GM12891 (cell line): Measurements from ENCODE around the gene ALOX15B.
"Not testable (repeated sequence)": the region's sequence is repeated elsewhere in the genome, so short reads cannot be mapped to it uniquely, and the experiment has no call there.

ENCODE experiments used
- DNase-seq: peaks from one replicate; pipeline ENCODE4 v3.0.0; 2011; ENCODE audit warnings: low spot score; ENCODE audit not compliant: insufficient read length
- FAIRE-seq: peaks from 2 replicates; lab custom pipeline; 2011; peaks lifted over from hg19 to GRCh38; lab: Jason Lieb, UNC
- PAX5 ChIP-seq: IDR thresholded peaks from 2 replicates; pipeline ENCODE4 v1.6.1; 2011; ENCODE audit warnings: low read length, moderate library complexity, mild to moderate bottlenecking; ENCODE audit not compliant: insufficient read depth, severe bottlenecking
- POLR2A ChIP-seq: IDR thresholded peaks from 2 replicates; pipeline ENCODE4 v1.6.1; 2011; ENCODE audit warnings: low read depth, low read length, control low read depth
- POLR2AphosphoS5 ChIP-seq: IDR thresholded peaks from 2 replicates; pipeline ENCODE4 v1.6.1; 2011; ENCODE audit warnings: low read depth, low read length, control low read depth
- POU2F2 ChIP-seq: IDR thresholded peaks from 2 replicates; pipeline ENCODE4 v1.6.1; 2011; ENCODE audit warnings: low read depth, mild to moderate bottlenecking, control low read depth, low read length, moderate library complexity
- SPI1 ChIP-seq: IDR thresholded peaks from 2 replicates; pipeline ENCODE4 v1.6.1; 2011; ENCODE audit warnings: low read depth, low read length, control low read depth
- TAF1 ChIP-seq: IDR thresholded peaks from 2 replicates; pipeline ENCODE4 v1.6.1; 2011; ENCODE audit warnings: low read depth, low read length, control low read depth

Gene ALOX15B

GRCh38 chr17:8059131-8059530, 20.3 kb downstream of the ALOX15B start:
- TF ChIP-seq POLR2AphosphoS5 = no peak
- TF ChIP-seq PAX5 = no peak
- TF ChIP-seq POU2F2 = no peak
- no peak for TF ChIP-seq POLR2A
- TF ChIP-seq TAF1 = no peak
- no peak for TF ChIP-seq SPI1
- DNase-seq (no peak), FAIRE-seq (no peak)

GRCh38 chr17:8060274-8060673, 21.4 kb downstream of the ALOX15B start:
- DNase-seq (no peak), FAIRE-seq (peak; percentile 84)
- TF ChIP-seq SPI1 = no peak
- TF ChIP-seq TAF1 = no peak
- TF ChIP-seq POLR2AphosphoS5 = no peak
- TF ChIP-seq PAX5 = no peak
- no peak for TF ChIP-seq POU2F2
- TF ChIP-seq POLR2A = no peak

- not testable (repeated sequence) for DNase-seq, FAIRE-seq
These were observed 23.0 kb downstream of the ALOX15B start for GRCh38 chr17:8061851-8062250.

GRCh38 chr17:8062435-8062806, 23.6 kb downstream of the ALOX15B start:
- TF ChIP-seq TAF1 = no peak
- FAIRE-seq = no peak
- DNase-seq = no peak

GRCh38 chr17:8062807-8063483, 24.1 kb downstream of the ALOX15B start:
- DNase-seq = no peak
- TF ChIP-seq POLR2AphosphoS5 (no peak), SPI1 (no peak), PAX5 (no peak), TAF1 (no peak), POLR2A (no peak), POU2F2 (no peak)
- FAIRE-seq = no peak

- TF ChIP-seq POU2F2 = no peak
- TF ChIP-seq PAX5 = no peak
- TF ChIP-seq TAF1 = no peak
- no peak for TF ChIP-seq POLR2AphosphoS5
- TF ChIP-seq POLR2A = no peak
- no peak for TF ChIP-seq SPI1
- FAIRE-seq (no peak), DNase-seq (no peak)
These were observed 25.1 kb downstream of the ALOX15B start for GRCh38 chr17:8063761-8064534.

- DNase-seq (no peak), FAIRE-seq (no peak)
- no peak for TF ChIP-seq POLR2AphosphoS5
These were observed 25.7 kb downstream of the ALOX15B start for GRCh38 chr17:8064561-8065019.

GRCh38 chr17:8066841-8067775, 28.2 kb downstream of the ALOX15B start:
- FAIRE-seq = no peak

GRCh38 chr17:8067806-8068205, 28.9 kb downstream of the ALOX15B start:
- FAIRE-seq = no peak
- no peak for TF ChIP-seq POLR2AphosphoS5
- TF ChIP-seq TAF1 = no peak
- no peak for TF ChIP-seq POU2F2
- no peak for TF ChIP-seq POLR2A

More at GRCh38 chr17:8066841-8067775, 28.2 kb downstream of the ALOX15B start:
- TF ChIP-seq POLR2AphosphoS5 (no peak), PAX5 (no peak), TAF1 (no peak), SPI1 (no peak), POLR2A (no peak), POU2F2 (no peak)
- DNase-seq = no peak

More at GRCh38 chr17:8067806-8068205, 28.9 kb downstream of the ALOX15B start:
- no peak for DNase-seq
